Uterus (tissue), 4 donors: Measurements from ENCODE around the gene SEC11A. TPM values are rescaled to one million over a fixed set of nuclear protein-coding genes. Genes with fewer than 3 reads are reported as not detected.

Experiments used
- DNase-seq, 2 donors: peaks; one replicate each; pipeline ENCODE4 v3.0.0-alpha.2; 2019 to 2020
- H3K27ac ChIP-seq, 2 donors: fragments of 200-600 bp; sonication (generic); 1 replicate in 1 of 2; 2 replicates in 1 of 2; pipeline ENCODE4 v1.5.1; 2016 to 2018
- H3K27me3 ChIP-seq, 2 donors: fragments of 200-600 bp; sonication (generic); one replicate each; pipeline ENCODE4 v1.5.1; 2018 to 2019; ENCODE audit warnings: control low read depth in 1 of 2
- H3K36me3 ChIP-seq, 2 donors: fragments of 200-600 bp; sonication (generic); one replicate each; pipeline ENCODE4 v1.5.1; 2019; ENCODE audit warnings: control low read depth in 1 of 2
- H3K4me1 ChIP-seq, 2 donors: fragments of 200-600 bp; sonication (generic); one replicate each; pipeline ENCODE4 v1.5.1; 2018 to 2019; ENCODE audit warnings: control low read depth in 1 of 2
- H3K4me3 ChIP-seq, 2 donors: fragments of 200-600 bp; sonication (generic); 1 replicate in 1 of 2; 2 replicates in 1 of 2; pipeline ENCODE4 v1.5.1; 2018 to 2019; ENCODE audit warnings: mild to moderate bottlenecking in 1 of 2
- H3K9me3 ChIP-seq, 2 donors: fragments of 200-600 bp; sonication (generic); one replicate each; pipeline ENCODE4 v1.5.1; 2019; ENCODE audit warnings: control low read depth in 1 of 2
- CTCF ChIP-seq, 4 experiments: fragments of 200-600 bp in 2 of 4; fragments of 450-650 bp in 2 of 4; sonication (generic) in 2 of 4; IDR thresholded peaks; one replicate each; pipeline ENCODE4 v1.5.1; 2016 to 2019; ENCODE audit warnings: antibody characterized with exemption in 4 of 4, mild to moderate bottlenecking in 2 of 4, moderate library complexity in 1 of 4
- POLR2A ChIP-seq, 2 donors: fragments of 450-650 bp; IDR thresholded peaks; one replicate each; pipeline ENCODE4 v1.6.1; 2016; ENCODE audit warnings: antibody characterized with exemption in 2 of 2, mild to moderate bottlenecking in 1 of 2, moderate library complexity in 1 of 2
- intact Hi-C: fragments of 100-400 bp; cut with DNase I; formaldehyde crosslinking; loops from one replicate; pipeline ENCODE4 v1.15.1; 2023; ENCODE audit warnings: low total_unique reads
- total RNA-seq, 4 donors: library from RNA; depleted of rRNA in 3 of 4; stranded (reverse); fragments of >200 nt in 3 of 4; gene quantifications; one replicate each; pipeline versions ENCODE4 v1.1.0 to v1.2.4, GENCODE V29; 2014 to 2023
- donor health status: DM: yes; HTN: yes; CAD: no.

Gene SEC11A
- total RNA-seq, 4 donors from 2014 or later = 117 to 261 (median 204) TPM

GRCh38 chr15:84661001-84661400, 54.9 kb downstream of the SEC11A start:
- no peak for DNase-seq
- Histone ChIP-seq H3K4me1 (no peaks in the 10 kb centered on the region), H3K36me3 (no peaks in the 10 kb centered on the region), H3K4me3 (no peak overlapping the region), H3K9me3 (no peaks in the 10 kb centered on the region), H3K27me3 (no peaks in the 10 kb centered on the region), H3K27ac (no peak overlapping the region)
- TF ChIP-seq POLR2A (IDR thresholded peaks at IDR 0.05) = no peak
- no peak for TF ChIP-seq CTCF (IDR thresholded peaks at IDR 0.05)
- intact Hi-C loops = no loop called here

GRCh38 chr15:84659904-84660781, 55.8 kb downstream of the SEC11A start:
- no peaks in the 10 kb centered on the region for H3K36me3 ChIP-seq
- no peaks in the 10 kb centered on the region for H3K9me3 ChIP-seq
- no peak overlapping the region for H3K27ac ChIP-seq
- intact Hi-C loops = loop anchor here (10.0 kb wide), 2 partner anchors 55 to 265 kb away; partner anchors contain the start of gene ZSCAN2
- H3K4me1 ChIP-seq = peaks cover 0 to 4% of the 10 kb centered on the region in 2 donors
- no peak overlapping the region for H3K4me3 ChIP-seq
- TF ChIP-seq CTCF (IDR thresholded peaks at IDR 0.05) = no peak
- TF ChIP-seq POLR2A (IDR thresholded peaks at IDR 0.05) = no peak
- H3K27me3 ChIP-seq = no peaks in the 10 kb centered on the region
- DNase-seq = no peak

GRCh38 chr15:84658788-84659411, 57.0 kb downstream of the SEC11A start:
- Histone ChIP-seq H3K9me3 (no peaks in the 10 kb centered on the region), H3K27ac (peak overlapping the region; percentile 82 to 92), H3K27me3 (no peaks in the 10 kb centered on the region), H3K4me1 (peaks cover 0 to 8% of the 10 kb centered on the region in 2 donors), H3K4me3 (peak overlapping the region; percentile 35 to 60), H3K36me3 (no peaks in the 10 kb centered on the region)
- no peak for DNase-seq
- TF ChIP-seq CTCF (IDR thresholded peaks at IDR 0.05) (no peak), POLR2A (IDR thresholded peaks at IDR 0.05) (no peak)
- intact Hi-C loops = loop anchor here (10.0 kb wide), 2 partner anchors 54 to 266 kb away; partner anchors contain the start of gene ZSCAN2

GRCh38 chr15:84658080-84658787, 57.7 kb downstream of the SEC11A start, which contains the start of gene NMB:
TSS of gene NMB (minus strand) at chr15:84658199. CDS start at chr15:84658152, 47 bp downstream.
- H3K27ac ChIP-seq = peak within 1 kb of the TSS; percentile 82 to 92
- peak; percentile 77 to 81 for DNase-seq
- no peaks in the 10 kb centered on the region for H3K36me3 ChIP-seq
- TF ChIP-seq POLR2A (IDR thresholded peaks at IDR 0.05) = peak in 1 of 2 donors; percentile 52
- peak; percentile 72 to 80 (median 78) for TF ChIP-seq CTCF (IDR thresholded peaks at IDR 0.05)
- H3K9me3 ChIP-seq = no peaks in the 10 kb centered on the region
- no peaks in the 10 kb centered on the region for H3K27me3 ChIP-seq
- peak within 1 kb of the TSS; percentile 35 to 60 for H3K4me3 ChIP-seq
- intact Hi-C loops = loop anchor here (10.0 kb wide), 2 partner anchors 53 to 267 kb away; partner anchors contain the start of gene ZSCAN2
- H3K4me1 ChIP-seq = peaks cover 0 to 13% of the 10 kb centered on the region in 2 donors
